Lower lobe of right lung (tissue), 2 donors: Measurements from ENCODE around the gene SKP1. TPM values are rescaled to one million over a fixed set of nuclear protein-coding genes. Genes with fewer than 3 reads are reported as not detected.

Source experiments
- ATAC-seq, 2 donors: fragments of 200-7000 bp; cut with Tn5 transposase; one replicate each; pipeline ENCODE4 v1.9.1; 2020 to 2022; ENCODE audit warnings: mild to moderate bottlenecking in 2 of 2, moderate library complexity in 2 of 2
- DNase-seq: peaks from one replicate; pipeline ENCODE4 v3.0.0-alpha.2; 2020
- H3K27ac ChIP-seq: fragments of 200-600 bp; one replicate; pipeline ENCODE4 v1.8.0; 2022
- H3K27me3 ChIP-seq: fragments of 200-600 bp; one replicate; pipeline ENCODE4 v1.8.0; 2022; ENCODE audit warnings: low read depth
- H3K36me3 ChIP-seq: fragments of 200-600 bp; one replicate; pipeline ENCODE4 v1.8.0; 2022; ENCODE audit warnings: mild to moderate bottlenecking
- H3K4me1 ChIP-seq: fragments of 200-600 bp; one replicate; pipeline ENCODE4 v1.8.0; 2022
- H3K4me3 ChIP-seq: fragments of 200-600 bp; one replicate; pipeline ENCODE4 v1.8.0; 2022; ENCODE audit warnings: mild to moderate bottlenecking
- H3K9me3 ChIP-seq: fragments of 200-600 bp; one replicate; pipeline ENCODE4 v1.8.0; 2022
- CTCF ChIP-seq: fragments of 200-600 bp; IDR thresholded peaks from one replicate; pipeline ENCODE4 v1.8.0; 2022; ENCODE audit warnings: antibody characterized with exemption, mild to moderate bottlenecking
- intact Hi-C: fragments of 100-400 bp; cut with DNase I; formaldehyde crosslinking; loops from one replicate; pipeline ENCODE4 v1.11.0; 2022
- total RNA-seq: library from RNA; stranded (reverse); fragmentation: NEBNext Ultra II Directional; extraction: Animal tissue kit (Norgen Biotek cat#: 25700); gene quantifications from one replicate; pipeline ENCODE4 v1.2.1, GENCODE V29; 2021
- donor health status: DM: no; HTN: yes; CAD: no; lungs with severe emphysema.

Gene SKP1
- total RNA-seq, 1 donor from 2014 or later, result 249 TPM

DNA sequence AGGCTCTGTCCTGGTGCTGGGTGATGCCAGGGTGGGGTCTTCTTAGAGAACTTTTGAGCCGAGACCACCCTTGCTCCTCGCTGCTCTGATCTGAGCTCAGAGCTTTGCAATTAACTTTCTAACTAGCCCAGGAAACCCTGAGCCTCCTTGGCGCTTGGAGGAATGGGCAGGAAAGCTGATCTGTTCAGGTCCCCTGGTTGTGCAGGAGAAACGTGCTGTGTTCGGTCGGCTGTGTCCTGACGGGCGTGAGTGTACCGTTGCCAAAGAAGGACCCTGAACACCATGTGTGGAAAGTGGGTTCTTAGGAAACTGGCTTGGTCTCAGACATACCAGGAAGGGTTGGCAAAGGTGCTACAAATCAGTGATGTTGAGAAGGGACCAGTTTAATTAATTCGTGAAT is 60.5 kb downstream of the SKP1 start:
- no peak overlapping the region for H3K27ac ChIP-seq
- DNase-seq, result no peak
- H3K36me3 ChIP-seq, result no peaks in the 10 kb centered on the region
- peaks cover 10% of the 10 kb centered on the region for H3K27me3 ChIP-seq
- H3K9me3 ChIP-seq, result no peaks in the 10 kb centered on the region
- TF ChIP-seq CTCF, result no peak
- intact Hi-C loops, result no loop called here
- ATAC-seq, result no peak
- peak overlapping the region; percentile 74 for H3K4me3 ChIP-seq
- H3K4me1 ChIP-seq, result peaks cover 18% of the 10 kb centered on the region

- Histone ChIP-seq H3K27ac (no peak overlapping the region), H3K36me3 (no peaks in the 10 kb centered on the region), H3K4me1 (peaks cover 18% of the 10 kb centered on the region), H3K27me3 (peaks cover 10% of the 10 kb centered on the region), H3K9me3 (no peaks in the 10 kb centered on the region), H3K4me3 (peak overlapping the region; percentile 74)
- intact Hi-C loops, result no loop called here
- no peak for DNase-seq
- no peak for ATAC-seq
- no peak for TF ChIP-seq CTCF
These were observed 61.0 kb downstream of the SKP1 start for GRCh38 chr5:134115806-134116175.

DNA sequence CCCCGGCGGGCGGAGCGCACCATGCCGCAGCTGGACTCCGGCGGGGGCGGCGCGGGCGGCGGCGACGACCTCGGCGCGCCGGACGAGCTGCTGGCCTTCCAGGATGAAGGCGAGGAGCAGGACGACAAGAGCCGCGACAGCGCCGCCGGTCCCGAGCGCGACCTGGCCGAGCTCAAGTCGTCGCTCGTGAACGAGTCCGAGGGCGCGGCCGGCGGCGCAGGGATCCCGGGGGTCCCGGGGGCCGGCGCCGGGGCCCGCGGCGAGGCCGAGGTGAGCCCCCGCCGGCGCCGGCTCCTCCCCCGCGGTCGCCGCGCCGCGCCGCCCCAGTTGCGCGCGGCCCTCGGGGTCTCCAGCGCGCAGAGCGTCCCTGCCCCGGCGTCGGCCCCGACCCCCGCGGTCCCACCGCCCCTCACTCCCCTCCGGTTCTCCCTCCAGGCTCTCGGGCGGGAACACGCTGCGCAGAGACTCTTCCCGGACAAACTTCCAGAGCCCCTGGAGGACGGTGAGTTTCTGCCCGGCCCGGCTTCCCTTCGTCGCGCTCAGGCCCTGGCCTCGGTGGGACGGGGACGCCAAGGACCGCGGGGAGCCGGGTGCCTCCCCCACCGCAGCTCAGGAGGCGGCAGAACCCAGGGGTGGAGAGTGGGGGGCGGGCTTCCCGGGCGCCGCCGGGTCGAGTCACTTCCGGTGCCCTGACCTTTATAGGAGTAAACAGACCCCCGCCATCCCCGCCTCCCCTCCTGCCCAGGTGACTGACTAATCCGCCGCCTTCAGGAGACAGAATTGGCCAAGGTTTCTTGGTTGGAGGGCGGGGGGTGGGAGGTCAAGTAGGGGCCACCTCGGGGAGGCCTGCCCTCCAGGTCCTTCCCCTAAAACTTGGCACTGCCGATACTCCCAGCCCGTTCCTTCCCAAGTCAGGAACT is 61.6 kb downstream of the SKP1 start:
- ATAC-seq (no peak), DNase-seq (no peak)
- peak overlapping the region; percentile 74 for H3K4me3 ChIP-seq
- H3K4me1 ChIP-seq, result peaks cover 18% of the 10 kb centered on the region
- intact Hi-C loops, result no loop called here
- no peaks in the 10 kb centered on the region for H3K36me3 ChIP-seq
- peaks cover 10% of the 10 kb centered on the region for H3K27me3 ChIP-seq
- TF ChIP-seq CTCF, result no peak
- H3K9me3 ChIP-seq, result no peaks in the 10 kb centered on the region
- H3K27ac ChIP-seq, result no peak overlapping the region

DNA sequence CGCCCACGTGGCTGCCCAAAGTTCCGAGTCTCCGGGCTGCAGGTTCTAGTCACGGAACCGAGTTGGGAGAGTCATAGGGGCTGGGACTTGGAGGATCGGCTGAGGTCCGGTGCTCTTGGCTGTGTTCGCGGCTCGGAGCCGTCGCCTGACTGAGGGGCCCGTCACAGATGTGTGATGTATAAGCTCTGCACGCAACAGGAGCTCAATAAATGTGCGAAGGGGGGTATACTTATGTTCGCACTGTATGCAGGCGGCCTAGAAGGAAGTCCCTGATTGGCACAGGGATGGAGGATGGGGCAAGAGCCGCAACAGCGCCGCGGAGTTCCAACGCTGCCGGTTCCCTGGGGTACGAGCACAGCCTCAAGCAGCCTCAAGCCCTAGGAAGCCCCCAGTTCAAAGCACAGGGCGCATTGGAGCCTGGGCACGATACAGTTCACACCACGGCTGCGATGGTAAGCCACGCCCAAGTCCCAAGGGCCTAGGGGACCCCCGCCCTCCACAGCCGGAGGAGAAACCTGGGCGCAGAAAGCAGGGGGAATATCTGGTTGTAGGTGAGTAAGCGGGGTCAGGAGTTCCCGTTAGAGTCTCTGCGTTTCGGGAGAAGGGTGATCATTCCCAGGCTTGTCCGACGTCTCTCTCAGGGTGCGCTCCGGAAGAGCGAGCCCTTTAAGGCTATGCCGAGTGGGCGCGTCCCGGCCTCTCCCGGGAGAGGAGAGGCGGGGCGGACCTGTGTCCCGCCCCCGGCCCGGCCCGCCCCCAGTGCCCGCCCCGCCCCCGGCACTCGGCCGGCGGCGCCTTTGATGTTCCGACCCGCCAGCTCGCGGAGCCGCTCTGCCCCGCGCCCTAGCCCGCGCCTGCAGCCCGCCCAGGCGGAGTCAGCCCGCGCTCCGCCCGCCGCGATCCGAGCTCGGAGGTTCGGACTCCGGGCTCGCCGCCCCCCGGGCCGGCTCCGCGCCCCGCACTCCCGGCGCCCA is 62.6 kb downstream of the SKP1 start, which contains the start of gene TCF7:
TSS of gene TCF7 (plus strand) at position 780 of the 974 bp plus-strand sequence. CDS start 226 bp downstream, outside the sequence.
- Histone ChIP-seq H3K4me3 (peak within 1 kb of the TSS; percentile 74), H3K27me3 (peaks cover 10% of the 10 kb centered on the region), H3K36me3 (no peaks in the 10 kb centered on the region), H3K4me1 (peaks cover 18% of the 10 kb centered on the region), H3K9me3 (no peaks in the 10 kb centered on the region), H3K27ac (no peak within 1 kb of the TSS)
- DNase-seq (peak; percentile 82), ATAC-seq (peak; percentile 95 to 97)
- TF ChIP-seq CTCF, result no peak
- intact Hi-C loops, result no loop called here

GRCh38 chr5:134113363-134113889 is 63.3 kb downstream of the SKP1 start:
- Histone ChIP-seq H3K36me3 (no peaks in the 10 kb centered on the region), H3K4me3 (peak overlapping the region; percentile 74), H3K27ac (no peak overlapping the region), H3K4me1 (peaks cover 18% of the 10 kb centered on the region), H3K9me3 (no peaks in the 10 kb centered on the region), H3K27me3 (peaks cover 10% of the 10 kb centered on the region)
- ATAC-seq, result no peak
- TF ChIP-seq CTCF, result no peak
- intact Hi-C loops, result no loop called here
- no peak for DNase-seq
